ENCODE results near the gene RGL2. TPM values are rescaled to one million over a fixed set of nuclear protein-coding genes. Genes with fewer than 3 reads are reported as not detected.

Gene RGL2
- total and polyA plus RNA-seq, 2 of the 13 experiments (the other 11 are each of a cell fraction or from before 2014, with no cell fraction given) = 22.9 to 47.4 TPM

DNA sequence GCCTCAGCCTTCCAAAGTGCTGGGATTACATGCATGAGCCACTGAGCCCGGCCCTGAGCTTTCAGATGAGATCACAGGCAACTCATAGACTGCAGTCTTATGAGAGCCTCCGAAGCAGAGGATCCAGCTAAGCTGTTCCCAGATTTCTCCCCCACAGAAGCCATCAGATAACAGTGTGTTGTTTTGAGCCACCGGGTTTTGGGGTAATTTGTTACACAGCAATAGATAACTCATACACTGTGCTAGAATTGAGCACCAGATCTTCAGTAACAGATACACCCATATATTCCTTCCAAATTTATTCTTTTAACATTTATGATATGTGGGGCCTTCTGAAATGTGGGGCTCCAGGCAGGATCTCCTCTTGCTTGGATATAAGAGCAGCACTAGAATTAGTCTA is 37.8 kb upstream of the RGL2 start:
- Histone ChIP-seq H3K4me2 (ENCODE audit: low read depth, low read length) (no peak overlapping the region), H3K9ac (ENCODE audit: insufficient read depth, low read depth, low read length) (no peak overlapping the region), H3K79me2 (ENCODE audit: insufficient read depth, low read length) (no peaks in the 10 kb centered on the region), H3K4me3 (replicated peaks in 1 of 3; ENCODE audit: insufficient read depth in 1 of 3, low read depth in 2 of 3, low read length in 3 of 3) (no peak overlapping the region), H4K20me1 (ENCODE audit: insufficient read depth, low read length) (no peaks in the 10 kb centered on the region), H3K27ac (ENCODE audit: extremely low read length, insufficient read depth, low read length) (no peak overlapping the region), H3K9me3 (ENCODE audit: low read length) (no peaks in the 10 kb centered on the region), H3K36me3 (replicated peaks in 1 of 2; ENCODE audit: control insufficient read depth in 1 of 2, insufficient read depth in 2 of 2, low read length in 2 of 2) (no peaks in the 10 kb centered on the region), H2AFZ (ENCODE audit: low read length) (no peak overlapping the region), H3K4me1 (ENCODE audit: insufficient read depth, low read length) (peaks cover 4% of the 10 kb centered on the region; the same call in 1 of the 2 replicates), H3K27me3 (ENCODE audit: control insufficient read depth in 1 of 2, insufficient read depth in 2 of 2, low read length in 2 of 2) (peaks cover 0 to 2% of the 10 kb centered on the region in 2 experiments; a peak in 1 of 5 replicates)
- ChIA-PET CTCF (ENCODE audit: low intra/inter-chr PET ratio, low total read pairs) (interaction anchor here (0.7 kb wide), 1 partner anchor 53 kb away, joined by 3 read pairs; no protein-coding TSS in a partner anchor), POLR2A (no interaction called here)
- DNase-seq (ENCODE audit: low spot score) = no peak
- FAIRE-seq = no peak
- ATAC-seq = no peak
- WGBS (ENCODE audit: low lambda C conversion rate) = 25% methylated on average over 2 of the region's 3 CpGs
- intact Hi-C loops (cut with micrococcal nuclease; ENCODE audit: unreplicated experiment) (no loop called here), in situ Hi-C loops (cut with HindIII; ENCODE audit: extremely low pct_ligation_motif_present, low pct_unique_long_range_greater_than_20kb) (no loop called here)
- BruUV-seq (replicated peaks) = no TSS peak
- TF ChIP-seq SAP130 (CRISPR knock-in tag; IDR thresholded peaks at IDR 0.05; ENCODE audit: low read depth) = no peak
- TF ChIP-seq, protein P1, sequence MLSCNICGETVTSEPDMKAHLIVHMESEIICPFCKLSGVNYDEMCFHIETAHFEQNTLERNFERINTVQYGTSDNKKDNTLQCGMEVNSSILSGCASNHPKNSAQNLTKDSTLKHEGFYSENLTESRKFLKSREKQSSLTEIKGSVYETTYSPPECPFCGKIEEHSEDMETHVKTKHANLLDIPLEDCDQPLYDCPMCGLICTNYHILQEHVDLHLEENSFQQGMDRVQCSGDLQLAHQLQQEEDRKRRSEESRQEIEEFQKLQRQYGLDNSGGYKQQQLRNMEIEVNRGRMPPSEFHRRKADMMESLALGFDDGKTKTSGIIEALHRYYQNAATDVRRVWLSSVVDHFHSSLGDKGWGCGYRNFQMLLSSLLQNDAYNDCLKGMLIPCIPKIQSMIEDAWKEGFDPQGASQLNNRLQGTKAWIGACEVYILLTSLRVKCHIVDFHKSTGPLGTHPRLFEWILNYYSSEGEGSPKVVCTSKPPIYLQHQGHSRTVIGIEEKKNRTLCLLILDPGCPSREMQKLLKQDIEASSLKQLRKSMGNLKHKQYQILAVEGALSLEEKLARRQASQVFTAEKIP (CRISPR knock-in tag; IDR thresholded peaks at IDR 0.05; ENCODE audit: borderline replicate concordance) = no peak
- TF ChIP-seq RBAK (CRISPR knock-in tag; IDR thresholded peaks at IDR 0.05) = peak; percentile 79; the same call in 1 of the 2 replicates

DNA sequence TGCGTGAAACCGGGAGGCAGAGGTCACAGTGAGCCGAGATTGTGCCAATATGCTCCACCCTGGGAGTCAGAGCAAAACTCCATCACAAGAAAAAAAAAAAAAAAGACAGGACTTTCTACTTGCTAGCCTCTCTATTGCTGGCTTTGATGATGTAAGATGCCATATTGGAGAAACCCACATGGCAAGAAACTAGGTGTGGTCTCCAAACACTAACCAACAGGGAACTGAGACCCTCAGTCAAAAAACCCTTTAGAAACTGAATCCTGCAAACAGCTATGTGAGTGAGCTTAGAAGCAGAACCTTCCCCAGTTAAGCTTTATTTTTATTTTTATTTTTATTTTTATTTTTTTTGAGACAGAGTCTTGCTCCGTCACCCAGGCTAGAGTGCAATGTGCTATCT is 37.2 kb upstream of the RGL2 start:
- H3K4me1 ChIP-seq (ENCODE audit: insufficient read depth, low read length) = peaks cover 4% of the 10 kb centered on the region; the same call in 1 of the 2 replicates
- no peak for TF ChIP-seq TBX2 (CRISPR knock-in tag; IDR thresholded peaks at IDR 0.05; ENCODE audit: borderline replicate concordance)
- TF ChIP-seq, protein P2, sequence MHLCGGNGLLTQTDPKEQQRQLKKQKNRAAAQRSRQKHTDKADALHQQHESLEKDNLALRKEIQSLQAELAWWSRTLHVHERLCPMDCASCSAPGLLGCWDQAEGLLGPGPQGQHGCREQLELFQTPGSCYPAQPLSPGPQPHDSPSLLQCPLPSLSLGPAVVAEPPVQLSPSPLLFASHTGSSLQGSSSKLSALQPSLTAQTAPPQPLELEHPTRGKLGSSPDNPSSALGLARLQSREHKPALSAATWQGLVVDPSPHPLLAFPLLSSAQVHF (CRISPR knock-in tag; IDR thresholded peaks at IDR 0.05) = no peak
- no peak for TF ChIP-seq XBP1 (CRISPR knock-in tag; IDR thresholded peaks at IDR 0.05)
- TF ChIP-seq CENPT (CRISPR knock-in tag; IDR thresholded peaks at IDR 0.05; ENCODE audit: low read depth) = no peak
- no peak for TF ChIP-seq ZNF260 (CRISPR knock-in tag; IDR thresholded peaks at IDR 0.05; ENCODE audit: borderline replicate concordance, low read depth)
- TF ChIP-seq CHCHD3 (CRISPR knock-in tag; IDR thresholded peaks at IDR 0.05) = no peak
- no peak for TF ChIP-seq PHF21A (CRISPR knock-in tag; IDR thresholded peaks at IDR 0.05)
- no peak for TF ChIP-seq CEBPG (CRISPR knock-in tag; IDR thresholded peaks at IDR 0.05)
- ChIA-PET POLR2A (no interaction called here), CTCF (ENCODE audit: low intra/inter-chr PET ratio, low total read pairs) (interaction anchor here (0.7 kb wide), 1 partner anchor 53 kb away, joined by 3 read pairs; no protein-coding TSS in a partner anchor)
- no peaks in the 10 kb centered on the region for H3K36me3 ChIP-seq (replicated peaks in 1 of 2; ENCODE audit: control insufficient read depth in 1 of 2, insufficient read depth in 2 of 2, low read length in 2 of 2)
- ATAC-seq (no peak), DNase-seq (ENCODE audit: low spot score) (no peak), FAIRE-seq (no peak)
- intact Hi-C loops (cut with micrococcal nuclease; ENCODE audit: unreplicated experiment) = no loop called here
- in situ Hi-C loops (cut with HindIII; ENCODE audit: extremely low pct_ligation_motif_present, low pct_unique_long_range_greater_than_20kb) = no loop called here
- H3K27me3 ChIP-seq (ENCODE audit: control insufficient read depth in 1 of 2, insufficient read depth in 2 of 2, low read length in 2 of 2) = peaks cover 0 to 2% of the 10 kb centered on the region in 2 experiments; a peak in 1 of 5 replicates
- 30% methylated on average over 4 of the region's 4 CpGs for WGBS (ENCODE audit: low lambda C conversion rate)
- BruUV-seq (replicated peaks) = no TSS peak
- H3K27ac ChIP-seq (ENCODE audit: extremely low read length, insufficient read depth, low read length) = no peak overlapping the region
- no peak overlapping the region for H2AFZ ChIP-seq (ENCODE audit: low read length)
- H3K9me3 ChIP-seq (ENCODE audit: low read length) = no peaks in the 10 kb centered on the region
- H3K4me3 ChIP-seq (replicated peaks in 1 of 3; ENCODE audit: insufficient read depth in 1 of 3, low read depth in 2 of 3, low read length in 3 of 3) = no peak overlapping the region
- no peak overlapping the region for H3K4me2 ChIP-seq (ENCODE audit: low read depth, low read length)
- H4K20me1 ChIP-seq (ENCODE audit: insufficient read depth, low read length) = no peaks in the 10 kb centered on the region
- no peak overlapping the region for H3K9ac ChIP-seq (ENCODE audit: insufficient read depth, low read depth, low read length)
- H3K79me2 ChIP-seq (ENCODE audit: insufficient read depth, low read length) = no peaks in the 10 kb centered on the region

All from HepG2 (cell line).